ENCODE measurements around the gene TDRD1.

GRCh38 chr10:114208351-114208750, 29.2 kb downstream of the TDRD1 start:
- TF ChIP-seq CTCF (IDR thresholded peaks at IDR 0.05 in 4 of 5, conservative IDR thresholded peaks at IDR 0.05 in 1 of 5): no peak
- no peak for TF ChIP-seq POLR2A (IDR thresholded peaks at IDR 0.05)

All from gastrocnemius medialis (tissue), 4 donors.